ENCODE results near the gene ATE1.

GRCh38 chr10:121862042-121862441 lies 65.8 kb downstream of the ATE1 start:
- TF ChIP-seq POLR2AphosphoS5 (IDR thresholded peaks at IDR 0.05) (no peak), EP300 (IDR thresholded peaks at IDR 0.05) (no peak)

Data from sigmoid colon (tissue), 4 donors.